ENCODE measurements around the gene GALNT14.

The GALNT14 gene

DNA sequence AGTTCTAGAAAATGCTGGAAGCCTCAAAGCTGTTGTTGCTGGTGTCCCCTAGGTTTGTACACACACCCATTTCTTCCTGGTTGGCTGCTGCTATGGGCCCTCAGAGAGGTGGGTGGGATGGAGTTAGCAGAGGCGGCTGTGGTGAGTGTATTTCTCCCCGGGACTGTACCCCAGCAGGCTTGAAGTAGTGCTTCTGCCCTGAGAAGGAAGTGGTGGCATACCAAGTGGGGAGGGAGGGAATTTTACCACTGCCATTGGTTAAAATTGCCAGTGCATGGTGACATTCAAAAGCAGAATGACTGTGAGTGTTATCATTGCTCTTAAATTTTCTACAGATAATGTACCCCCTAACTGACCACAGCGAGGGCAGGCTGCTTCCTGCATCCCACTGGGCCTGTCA is 205.4 kb downstream of the GALNT14 start:
- TF ChIP-seq, protein P1, sequence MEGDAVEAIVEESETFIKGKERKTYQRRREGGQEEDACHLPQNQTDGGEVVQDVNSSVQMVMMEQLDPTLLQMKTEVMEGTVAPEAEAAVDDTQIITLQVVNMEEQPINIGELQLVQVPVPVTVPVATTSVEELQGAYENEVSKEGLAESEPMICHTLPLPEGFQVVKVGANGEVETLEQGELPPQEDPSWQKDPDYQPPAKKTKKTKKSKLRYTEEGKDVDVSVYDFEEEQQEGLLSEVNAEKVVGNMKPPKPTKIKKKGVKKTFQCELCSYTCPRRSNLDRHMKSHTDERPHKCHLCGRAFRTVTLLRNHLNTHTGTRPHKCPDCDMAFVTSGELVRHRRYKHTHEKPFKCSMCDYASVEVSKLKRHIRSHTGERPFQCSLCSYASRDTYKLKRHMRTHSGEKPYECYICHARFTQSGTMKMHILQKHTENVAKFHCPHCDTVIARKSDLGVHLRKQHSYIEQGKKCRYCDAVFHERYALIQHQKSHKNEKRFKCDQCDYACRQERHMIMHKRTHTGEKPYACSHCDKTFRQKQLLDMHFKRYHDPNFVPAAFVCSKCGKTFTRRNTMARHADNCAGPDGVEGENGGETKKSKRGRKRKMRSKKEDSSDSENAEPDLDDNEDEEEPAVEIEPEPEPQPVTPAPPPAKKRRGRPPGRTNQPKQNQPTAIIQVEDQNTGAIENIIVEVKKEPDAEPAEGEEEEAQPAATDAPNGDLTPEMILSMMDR (conservative IDR thresholded peaks at IDR 0.05) = no peak

GRCh38 chr2:30931841-30932407 is 206.3 kb downstream of the GALNT14 start:
- TF ChIP-seq, protein P1 (conservative IDR thresholded peaks at IDR 0.05) = no peak
- no peak overlapping the region for H3K27ac ChIP-seq

More for the DNA sequence above, 205.4 kb downstream of the GALNT14 start:
- H3K27ac ChIP-seq = no peak overlapping the region

GRCh38 chr2:30930716-30931115 is 207.5 kb downstream of the GALNT14 start:
- no peak overlapping the region for H3K27ac ChIP-seq
- TF ChIP-seq, protein P1 (conservative IDR thresholded peaks at IDR 0.05) = no peak

DNA sequence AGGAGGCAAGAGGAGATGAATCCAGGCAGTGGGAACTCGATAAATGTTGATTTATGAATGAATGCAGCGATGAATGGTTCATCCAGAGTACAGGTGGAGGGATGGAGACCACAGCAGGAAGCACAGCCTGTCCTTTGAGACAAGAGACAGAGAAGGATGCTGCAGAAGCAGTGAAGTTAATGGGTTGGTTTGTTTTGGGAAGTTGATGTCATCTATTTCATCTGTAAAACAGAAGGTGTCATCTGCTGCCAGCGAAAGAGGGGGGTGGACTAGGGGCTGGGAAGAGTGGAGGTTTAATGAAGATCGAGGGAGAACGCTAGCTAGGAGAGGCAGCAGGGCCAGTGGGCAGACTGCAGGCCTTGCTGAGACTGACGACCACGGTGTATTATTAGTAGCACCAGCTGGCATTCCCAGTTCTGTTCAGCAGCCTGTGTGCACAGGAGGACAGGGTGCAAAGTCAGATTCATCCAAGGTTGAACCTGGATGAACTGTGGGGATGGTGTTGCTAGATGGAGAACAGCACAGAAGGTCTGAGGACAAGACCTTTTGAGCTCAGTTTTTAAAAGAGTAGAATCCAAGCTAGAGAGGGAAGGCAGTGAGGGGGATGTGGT is 210.7 kb downstream of the GALNT14 start:
- TF ChIP-seq, protein P1 (conservative IDR thresholded peaks at IDR 0.05) = no peak
- no peak overlapping the region for H3K27ac ChIP-seq

DNA sequence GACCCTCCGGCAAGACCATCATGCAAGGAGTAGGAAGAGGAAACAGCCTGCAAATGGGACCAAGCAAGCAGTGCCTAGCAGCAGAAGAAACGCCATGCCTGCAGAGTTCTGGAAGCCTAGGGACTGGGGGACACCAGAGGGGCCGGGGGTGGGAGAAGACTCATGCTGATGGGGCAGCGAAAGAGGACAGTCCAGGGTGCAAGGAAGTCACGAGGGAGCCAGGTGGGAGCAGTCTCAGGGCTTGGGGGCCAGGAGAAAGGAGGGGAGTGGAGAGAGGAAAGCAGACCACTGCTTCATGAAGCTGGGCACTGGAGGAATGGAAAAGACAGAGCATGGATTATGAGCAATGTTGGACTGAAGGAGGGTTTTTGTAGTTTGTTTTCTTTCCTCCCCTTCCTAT is 211.6 kb downstream of the GALNT14 start:
- H3K27ac ChIP-seq = no peak overlapping the region
- TF ChIP-seq, protein P1 (conservative IDR thresholded peaks at IDR 0.05) = no peak

GRCh38 chr2:30923623-30924022 is 214.6 kb downstream of the GALNT14 start:
- no peak overlapping the region for H3K27ac ChIP-seq
- TF ChIP-seq, protein P1 (conservative IDR thresholded peaks at IDR 0.05) = no peak

DNA sequence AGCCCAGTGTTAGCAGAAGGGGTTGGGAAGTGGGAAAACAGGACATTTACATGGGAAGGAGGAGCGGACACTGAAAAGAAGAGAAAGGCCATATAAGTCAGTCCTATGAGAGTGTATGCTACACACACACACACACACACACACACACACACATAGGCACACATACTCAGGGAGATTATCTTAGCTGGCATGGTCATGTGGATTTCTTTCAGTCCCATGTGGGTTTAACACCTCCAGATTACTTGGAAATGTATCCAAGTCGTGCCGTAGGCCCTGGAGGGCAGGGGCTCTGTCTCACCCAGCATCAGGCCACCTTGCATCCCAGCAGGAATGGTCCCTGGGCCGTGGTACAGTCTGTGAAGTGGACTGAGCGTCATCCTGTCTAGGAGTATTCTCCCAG is 217.7 kb downstream of the GALNT14 start:
- H3K27ac ChIP-seq = peak overlapping the region; percentile 85; the same call in 1 of the 2 replicates

More for the DNA sequence above, 217.7 kb downstream of the GALNT14 start:
- TF ChIP-seq, protein P1 (conservative IDR thresholded peaks at IDR 0.05) = no peak

All from VCaP (cell line).